RPMI7951 (cell line): ENCODE results near the gene PLOD1. TPM values are rescaled to one million over a fixed set of nuclear protein-coding genes. Genes with fewer than 3 reads are reported as not detected.
A peak's percentile ranks its signal among the peaks of the same experiment; 100 is the strongest.
"Not testable (repeated sequence)": the region's sequence is repeated elsewhere in the genome, so short reads cannot be mapped to it uniquely, and the experiment has no call there.

Experiments
- DNase-seq: peaks from one replicate; pipeline ENCODE4 v3.0.0-alpha.2; 2012; ENCODE audit warnings: low read depth
- total RNA-seq: library from RNA; depleted of rRNA; stranded (reverse); fragments of >200 nt; shearing (Covaris generic); gene quantifications from 2 replicates; pipeline ENCODE4 v1.2.3, GENCODE V29; 2014

The PLOD1 gene
- total RNA-seq, 1 experiment from 2014 or later = 395 TPM

- DNase-seq = not testable (repeated sequence)
These were observed 21.9 kb upstream of the PLOD1 start for GRCh38 chr1:11912482-11913216.

GRCh38 chr1:11913291-11913690 lies 21.2 kb upstream of the PLOD1 start:
- DNase-seq = no peak

- DNase-seq = no peak
These were observed 20.5 kb upstream of the PLOD1 start for GRCh38 chr1:11914024-11914423.

GRCh38 chr1:11918799-11919519 lies 15.6 kb upstream of the PLOD1 start:
- DNase-seq = peak; percentile 84

- DNase-seq = no peak
These were observed 14.9 kb upstream of the PLOD1 start for GRCh38 chr1:11919621-11920020.

DNA sequence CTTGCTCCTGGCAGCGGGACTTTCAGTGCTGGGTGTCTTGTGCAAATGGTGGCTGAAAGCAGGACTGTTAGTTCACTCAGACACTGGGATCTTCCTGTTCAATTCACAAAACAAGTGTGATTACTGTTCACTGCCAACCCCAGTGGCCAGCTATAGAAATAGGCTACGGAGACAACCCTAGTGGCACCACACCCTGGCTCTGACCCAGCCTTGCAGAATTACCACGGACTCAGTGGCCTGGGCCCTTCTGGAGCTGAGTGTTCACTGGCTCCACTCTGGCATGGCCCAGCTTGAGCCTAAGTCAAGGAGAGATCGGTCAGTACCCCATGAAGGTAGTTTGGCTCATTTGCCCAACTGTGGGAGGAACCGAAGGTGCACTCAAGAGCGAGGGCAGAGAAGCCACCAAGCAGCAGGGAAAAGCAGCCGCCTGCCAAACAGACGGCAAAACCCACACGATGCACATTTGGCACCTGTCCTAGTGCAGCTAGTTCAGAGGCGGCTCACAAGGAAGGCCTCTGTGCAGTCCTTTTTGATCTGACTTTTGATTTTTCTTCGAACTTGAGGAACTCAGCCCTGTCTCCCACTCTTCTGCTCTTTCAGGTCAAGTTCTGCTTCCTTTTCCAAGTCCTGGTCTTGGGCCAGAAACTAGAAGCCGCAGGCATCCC lies 14.1 kb upstream of the PLOD1 start:
- DNase-seq = no peak

- DNase-seq = no peak
These were observed 13.5 kb upstream of the PLOD1 start for GRCh38 chr1:11921022-11921421.

- no peak for DNase-seq
These were observed 11.3 kb upstream of the PLOD1 start for GRCh38 chr1:11923069-11923826.

DNA sequence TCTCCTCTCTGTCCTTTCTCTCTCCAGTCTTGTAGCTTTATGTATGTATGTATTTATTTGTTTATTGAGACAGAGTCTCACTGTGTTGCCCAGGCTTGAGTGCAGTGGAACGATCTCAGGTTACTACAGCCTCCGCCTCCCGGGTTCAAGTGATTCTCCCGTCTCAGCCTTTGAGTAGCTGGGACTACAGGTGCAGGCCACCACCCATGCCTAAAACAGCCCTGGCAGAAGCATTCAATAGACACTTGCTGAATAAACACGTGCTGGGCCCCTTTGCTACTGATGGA lies 10.7 kb upstream of the PLOD1 start:
- DNase-seq = no peak

DNA sequence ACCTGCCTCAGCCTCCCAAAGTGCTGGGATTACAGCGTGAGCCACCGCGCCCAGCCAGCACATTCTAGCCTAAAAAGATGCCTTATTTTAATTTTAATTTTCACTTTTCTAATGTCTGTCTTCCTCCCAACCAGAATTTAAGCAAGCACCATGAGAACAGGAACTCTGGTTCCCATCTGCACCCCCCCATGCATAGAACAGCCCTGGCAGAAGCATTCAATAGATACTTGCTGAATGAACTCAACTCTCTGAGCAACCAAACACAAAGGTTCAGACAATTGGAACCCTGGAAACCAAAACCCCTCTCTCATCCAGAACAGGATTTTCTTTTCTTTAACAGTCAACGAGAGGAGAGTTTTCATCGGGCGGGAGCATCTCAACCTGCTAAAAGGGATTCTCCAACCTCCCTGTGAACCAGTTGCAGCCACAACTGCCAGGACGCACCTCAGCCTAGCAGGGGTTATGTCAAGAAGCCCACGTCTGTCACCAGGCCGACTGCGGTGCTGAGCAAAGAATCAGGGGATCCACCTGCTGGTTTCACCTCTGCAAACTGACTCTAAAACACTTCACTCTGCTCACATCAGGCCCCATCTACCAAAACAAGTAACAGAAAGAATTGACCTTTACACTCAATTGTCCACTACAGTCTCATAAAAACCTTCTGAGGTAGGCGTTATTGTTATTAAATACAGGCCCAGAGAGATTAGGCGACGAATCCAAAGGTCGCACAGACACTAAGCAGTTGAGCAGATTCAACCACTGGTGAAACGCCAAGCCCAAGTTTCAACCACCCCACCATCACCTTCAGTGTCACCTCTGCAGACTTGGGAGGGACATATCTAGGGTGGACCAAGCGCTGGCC lies 10.0 kb upstream of the PLOD1 start:
- no peak for DNase-seq

- DNase-seq = not testable (repeated sequence)
These were observed 9.2 kb upstream of the PLOD1 start for GRCh38 chr1:11925196-11925937.

GRCh38 chr1:11925938-11926292 lies 8.6 kb upstream of the PLOD1 start:
- no peak for DNase-seq

DNA sequence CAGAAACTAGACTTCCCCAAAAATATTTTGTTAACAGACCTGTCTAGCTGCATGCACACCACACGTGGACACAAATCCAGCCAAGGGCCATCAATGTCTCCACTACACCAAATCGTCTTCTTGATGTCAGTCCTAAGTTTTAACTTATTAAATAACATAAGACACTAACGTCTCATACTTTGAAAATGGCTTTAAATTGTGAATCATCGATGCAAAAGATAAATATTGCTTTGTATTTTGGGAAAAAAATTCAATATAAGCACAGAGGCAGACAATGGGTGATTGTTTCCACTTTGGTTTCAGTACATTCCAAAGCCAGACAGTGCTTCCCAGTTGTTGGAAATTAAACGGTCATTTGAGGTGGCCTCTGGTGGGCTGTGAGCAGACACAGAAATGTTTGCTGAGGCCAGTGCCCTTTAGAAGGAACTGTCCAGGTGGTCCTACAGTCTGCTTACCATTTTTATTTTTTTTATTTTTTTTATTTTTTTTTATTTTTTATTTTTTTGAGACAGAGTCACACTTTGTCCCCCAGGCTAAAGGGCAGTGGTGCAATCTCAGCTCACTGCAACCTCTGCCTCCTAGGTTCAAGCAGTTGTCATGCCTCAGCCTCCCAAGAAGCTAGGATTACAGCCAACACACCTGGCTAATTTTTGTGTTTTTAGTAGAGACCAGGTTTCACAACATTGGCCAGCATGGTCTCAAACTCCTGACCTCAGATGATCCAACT lies 6.5 kb upstream of the PLOD1 start:
- DNase-seq = peak; percentile 64

- peak; percentile 87 for DNase-seq
These were observed 4.7 kb upstream of the PLOD1 start for GRCh38 chr1:11929849-11930248.

DNA sequence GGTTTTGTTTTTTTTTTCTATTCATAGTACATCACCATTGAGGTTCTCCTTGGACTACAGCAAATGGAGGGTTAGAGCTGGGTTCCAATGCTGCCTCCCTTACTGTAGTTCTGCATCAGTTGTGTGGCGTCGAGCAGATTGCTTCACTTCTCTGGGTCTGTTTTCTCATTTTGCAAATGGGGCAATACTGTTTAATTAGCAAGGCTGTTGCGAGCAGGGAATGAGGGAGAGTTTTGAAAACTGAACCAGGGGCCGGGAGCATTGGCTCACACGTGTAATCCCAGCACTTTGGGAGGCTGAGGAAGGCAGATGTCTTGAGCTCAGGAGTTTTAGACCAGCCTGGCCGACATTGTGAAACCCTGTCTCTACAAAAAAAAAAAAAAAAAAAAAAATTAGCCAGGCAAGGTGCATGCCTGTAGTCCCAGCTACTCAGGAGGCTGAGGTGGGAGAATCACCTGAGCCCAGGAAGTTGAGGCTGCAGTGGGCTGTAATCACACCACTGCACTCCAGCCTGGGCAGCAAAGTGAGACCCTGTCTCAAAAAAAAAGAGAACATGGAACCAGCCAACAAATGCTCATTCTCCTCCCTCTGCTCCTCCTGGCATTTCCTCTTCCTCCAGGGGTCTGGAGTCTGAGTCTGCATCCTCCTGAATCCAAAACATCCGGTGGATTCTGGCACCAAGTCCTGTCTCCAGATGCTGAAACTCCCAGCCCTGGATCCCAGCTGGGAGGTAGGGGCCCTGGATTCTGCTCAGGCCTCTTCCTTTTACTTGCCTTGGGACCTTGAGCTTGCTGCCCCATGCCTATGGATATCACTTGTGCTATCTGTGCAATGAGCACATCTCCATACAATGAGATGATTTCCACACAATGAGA lies 3.7 kb upstream of the PLOD1 start:
- peak; percentile 83 for DNase-seq

- no peak for DNase-seq
These were observed 2.7 kb upstream of the PLOD1 start for GRCh38 chr1:11931845-11932244.

DNA sequence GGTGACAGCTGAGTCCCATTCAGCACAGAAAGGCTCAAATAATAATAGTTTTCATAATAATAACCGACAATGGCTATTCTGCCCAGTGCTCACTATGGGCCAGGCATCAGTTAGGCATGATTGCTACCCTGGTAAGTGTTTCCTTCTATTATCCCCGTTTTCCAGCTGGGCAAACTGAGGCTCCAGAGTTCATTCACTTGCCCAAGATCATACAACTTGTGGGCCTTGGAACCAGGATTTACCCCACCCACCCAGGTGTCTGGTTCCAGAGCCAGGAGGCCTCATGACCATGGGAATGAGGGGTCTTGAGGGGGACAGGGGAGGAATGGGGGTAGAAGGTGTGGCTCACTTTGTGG lies 518 bp downstream of the PLOD1 start:
- no peak for DNase-seq

DNA sequence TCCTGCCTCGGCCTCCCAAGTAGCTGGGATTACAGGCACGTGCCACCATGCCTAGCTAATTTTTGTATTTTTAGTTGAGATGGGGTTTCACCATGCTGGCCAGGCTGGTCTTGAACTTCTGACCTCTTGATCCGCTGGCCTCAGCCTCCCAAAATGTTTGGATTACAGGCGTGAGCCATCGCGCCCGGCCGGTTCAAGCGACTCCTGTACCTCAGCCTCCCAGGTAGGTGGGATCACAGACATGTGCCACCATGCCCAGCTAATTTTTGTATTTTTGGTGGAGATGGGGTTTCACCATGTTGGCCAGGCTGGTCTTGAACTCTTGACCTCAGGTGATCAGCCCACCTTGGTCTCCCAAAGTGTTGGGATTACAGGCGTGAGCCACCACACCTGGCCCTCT lies 1.2 kb downstream of the PLOD1 start:
- DNase-seq = not testable (repeated sequence)
